ENCODE data around the gene ABITRAM. TPM values are rescaled to one million over a fixed set of nuclear protein-coding genes. Genes with fewer than 3 reads are reported as not detected.

ABITRAM gene
- total RNA-seq, 1 donor from 2014 or later = 16.0 TPM

DNA sequence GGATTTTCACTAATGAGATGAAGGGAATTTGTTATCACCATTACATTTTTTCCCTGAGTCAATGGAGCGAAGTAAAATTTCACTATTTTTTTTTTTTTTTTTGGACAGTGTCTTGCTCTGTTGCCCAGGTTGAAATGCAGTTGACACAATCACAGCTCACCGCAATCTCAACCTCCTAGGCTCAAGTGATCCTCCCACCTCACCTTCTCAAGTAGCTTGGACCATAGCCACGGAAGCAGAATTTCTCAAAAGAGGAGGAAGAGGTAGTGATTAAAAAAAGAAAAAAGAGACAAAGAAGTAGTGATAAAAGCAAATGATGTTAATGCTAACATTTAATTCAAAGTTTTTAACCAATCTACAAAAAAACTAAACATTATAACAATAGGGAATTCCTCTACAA, 30.0 kb upstream of the ABITRAM start:
- TF ChIP-seq POLR2A (IDR thresholded peaks at IDR 0.05) = no peak
- TF ChIP-seq, protein P1, sequence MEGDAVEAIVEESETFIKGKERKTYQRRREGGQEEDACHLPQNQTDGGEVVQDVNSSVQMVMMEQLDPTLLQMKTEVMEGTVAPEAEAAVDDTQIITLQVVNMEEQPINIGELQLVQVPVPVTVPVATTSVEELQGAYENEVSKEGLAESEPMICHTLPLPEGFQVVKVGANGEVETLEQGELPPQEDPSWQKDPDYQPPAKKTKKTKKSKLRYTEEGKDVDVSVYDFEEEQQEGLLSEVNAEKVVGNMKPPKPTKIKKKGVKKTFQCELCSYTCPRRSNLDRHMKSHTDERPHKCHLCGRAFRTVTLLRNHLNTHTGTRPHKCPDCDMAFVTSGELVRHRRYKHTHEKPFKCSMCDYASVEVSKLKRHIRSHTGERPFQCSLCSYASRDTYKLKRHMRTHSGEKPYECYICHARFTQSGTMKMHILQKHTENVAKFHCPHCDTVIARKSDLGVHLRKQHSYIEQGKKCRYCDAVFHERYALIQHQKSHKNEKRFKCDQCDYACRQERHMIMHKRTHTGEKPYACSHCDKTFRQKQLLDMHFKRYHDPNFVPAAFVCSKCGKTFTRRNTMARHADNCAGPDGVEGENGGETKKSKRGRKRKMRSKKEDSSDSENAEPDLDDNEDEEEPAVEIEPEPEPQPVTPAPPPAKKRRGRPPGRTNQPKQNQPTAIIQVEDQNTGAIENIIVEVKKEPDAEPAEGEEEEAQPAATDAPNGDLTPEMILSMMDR (IDR thresholded peaks at IDR 0.05) = no peak
- no peak for TF ChIP-seq POLR2AphosphoS5 (IDR thresholded peaks at IDR 0.05; ENCODE audit: insufficient read depth in 1 of 2, low read depth in 1 of 2)
- no peak overlapping the region for H3K4me3 ChIP-seq
- intact Hi-C loops (cut with DNase I) = no loop called here
- no peaks in the 10 kb centered on the region for H3K4me1 ChIP-seq
- peaks cover 0 to 61% of the 10 kb centered on the region in 2 donors for H3K36me3 ChIP-seq
- no peak for DNase-seq (ENCODE audit: extremely low spot score in 2 of 2)
- H3K27me3 ChIP-seq = no peaks in the 10 kb centered on the region
- no peaks in the 10 kb centered on the region for H3K9me3 ChIP-seq
- H3K27ac ChIP-seq = no peak overlapping the region

DNA sequence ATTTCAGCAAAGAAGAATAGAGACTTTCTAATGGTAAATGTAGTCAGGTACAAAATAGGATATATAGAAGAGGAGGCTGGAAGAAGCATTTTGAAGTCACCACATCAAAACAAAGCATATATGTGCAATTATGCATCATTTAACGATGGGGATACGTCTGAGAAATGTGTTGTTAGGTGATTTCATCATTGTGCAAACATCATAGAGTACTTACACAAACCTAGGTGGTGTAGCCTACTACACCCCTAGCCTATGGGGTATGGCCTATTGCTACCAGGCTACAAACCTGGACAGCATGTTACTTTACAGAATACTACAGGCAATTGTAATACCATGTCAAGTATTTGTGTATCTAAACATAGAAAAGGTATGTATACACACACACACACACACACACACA, 28.7 kb upstream of the ABITRAM start:
- TF ChIP-seq, protein P1 (IDR thresholded peaks at IDR 0.05) = no peak
- TF ChIP-seq POLR2A (IDR thresholded peaks at IDR 0.05) = no peak
- no peak for TF ChIP-seq POLR2AphosphoS5 (IDR thresholded peaks at IDR 0.05; ENCODE audit: insufficient read depth in 1 of 2, low read depth in 1 of 2)
- peaks cover 0 to 62% of the 10 kb centered on the region in 2 donors for H3K36me3 ChIP-seq
- intact Hi-C loops (cut with DNase I) = no loop called here

DNA sequence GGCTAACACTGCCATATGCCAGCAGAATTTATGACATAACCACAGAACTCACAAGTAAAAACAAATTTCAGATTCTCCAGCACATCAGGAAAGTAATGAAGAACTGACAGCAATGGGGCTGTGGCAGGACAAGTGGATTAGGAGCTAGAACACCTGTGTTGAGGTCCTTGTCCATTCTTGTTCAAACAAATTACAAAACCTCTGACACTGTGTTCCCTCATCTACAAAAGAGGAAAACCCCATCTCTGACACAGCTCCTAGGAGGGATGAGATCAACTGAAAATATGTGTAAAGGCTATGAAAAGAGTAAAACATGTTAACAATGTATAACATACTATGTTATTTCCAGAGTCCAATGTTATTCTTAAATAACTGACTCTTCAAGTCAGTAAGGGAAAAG, 23.8 kb upstream of the ABITRAM start:
- H3K36me3 ChIP-seq = peaks cover 0 to 52% of the 10 kb centered on the region in 2 donors
- TF ChIP-seq POLR2A (IDR thresholded peaks at IDR 0.05) (no peak), POLR2AphosphoS5 (IDR thresholded peaks at IDR 0.05; ENCODE audit: insufficient read depth in 1 of 2, low read depth in 1 of 2) (no peak)
- TF ChIP-seq, protein P1 (IDR thresholded peaks at IDR 0.05) = no peak
- intact Hi-C loops (cut with DNase I) = no loop called here

More for the DNA sequence above, 28.7 kb upstream of the ABITRAM start:
- Histone ChIP-seq H3K27me3 (no peaks in the 10 kb centered on the region), H3K9me3 (no peaks in the 10 kb centered on the region), H3K4me3 (no peak overlapping the region), H3K4me1 (no peaks in the 10 kb centered on the region), H3K27ac (no peak overlapping the region)
- no peak for DNase-seq (ENCODE audit: extremely low spot score in 2 of 2)

DNA sequence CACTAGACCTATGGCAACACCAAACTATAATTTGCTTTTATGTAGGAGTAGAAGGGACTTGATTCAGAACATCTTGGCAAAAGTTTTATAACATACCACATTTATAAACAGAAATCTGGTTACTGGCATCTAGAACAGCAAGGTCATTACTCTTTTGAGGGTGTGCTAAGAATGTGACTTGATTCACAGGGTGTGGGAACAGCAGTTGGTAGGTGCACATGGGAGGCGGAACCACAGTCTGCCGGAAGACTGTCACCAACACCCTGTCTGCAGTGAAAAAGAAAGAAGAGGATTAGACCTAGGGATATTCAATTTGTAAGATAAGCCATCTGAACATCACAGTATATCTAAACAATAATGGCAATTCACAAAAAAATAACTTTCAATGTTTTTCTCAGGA, 23.3 kb upstream of the ABITRAM start:
- Histone ChIP-seq H3K4me3 (no peak overlapping the region), H3K36me3 (peaks cover 0 to 53% of the 10 kb centered on the region in 2 donors), H3K4me1 (no peaks in the 10 kb centered on the region), H3K27ac (no peak overlapping the region), H3K27me3 (no peaks in the 10 kb centered on the region), H3K9me3 (no peaks in the 10 kb centered on the region)
- TF ChIP-seq POLR2A (IDR thresholded peaks at IDR 0.05) (no peak), POLR2AphosphoS5 (IDR thresholded peaks at IDR 0.05; ENCODE audit: insufficient read depth in 1 of 2, low read depth in 1 of 2) (no peak)
- TF ChIP-seq, protein P1 (IDR thresholded peaks at IDR 0.05) = no peak
- intact Hi-C loops (cut with DNase I) = no loop called here
- no peak for DNase-seq (ENCODE audit: extremely low spot score in 2 of 2)

More for the DNA sequence above, 23.8 kb upstream of the ABITRAM start:
- no peaks in the 10 kb centered on the region for H3K4me1 ChIP-seq
- H3K4me3 ChIP-seq = no peak overlapping the region
- no peaks in the 10 kb centered on the region for H3K9me3 ChIP-seq
- H3K27me3 ChIP-seq = no peaks in the 10 kb centered on the region
- H3K27ac ChIP-seq = no peak overlapping the region
- DNase-seq (ENCODE audit: extremely low spot score in 2 of 2) = no peak

DNA sequence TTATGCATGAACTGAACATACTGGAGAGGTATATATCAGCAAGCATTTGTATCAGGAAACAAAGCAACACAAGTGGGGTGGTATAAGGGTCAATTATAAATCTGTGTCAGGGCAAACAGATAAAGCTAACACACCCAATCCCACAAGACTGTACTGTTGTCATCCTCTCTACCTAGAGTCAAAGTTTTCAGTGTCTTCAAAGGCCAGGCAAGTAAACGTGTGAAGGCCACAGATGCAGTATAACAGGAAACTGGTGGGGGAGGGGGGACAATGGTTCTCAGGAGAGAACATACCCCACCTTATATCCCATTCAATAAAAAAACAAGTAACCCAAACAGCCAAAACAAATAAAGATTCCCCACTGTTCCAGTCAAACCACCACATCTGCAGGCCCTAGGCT, 22.4 kb upstream of the ABITRAM start:
- Histone ChIP-seq H3K4me1 (no peaks in the 10 kb centered on the region), H3K9me3 (no peaks in the 10 kb centered on the region), H3K4me3 (no peak overlapping the region), H3K36me3 (peaks cover 0 to 50% of the 10 kb centered on the region in 2 donors), H3K27ac (no peak overlapping the region), H3K27me3 (no peaks in the 10 kb centered on the region)
- intact Hi-C loops (cut with DNase I) = no loop called here
- no peak for DNase-seq (ENCODE audit: extremely low spot score in 2 of 2)
- TF ChIP-seq, protein P1 (IDR thresholded peaks at IDR 0.05) = no peak
- TF ChIP-seq POLR2A (IDR thresholded peaks at IDR 0.05) (no peak), POLR2AphosphoS5 (IDR thresholded peaks at IDR 0.05; ENCODE audit: insufficient read depth in 1 of 2, low read depth in 1 of 2) (no peak)
